SK-N-SH (cell line): ENCODE data around the gene CCDC102B. TPM values are rescaled to one million over a fixed set of nuclear protein-coding genes. Genes with fewer than 3 reads are reported as not detected.

Source experiments
- CTCF ChIA-PET: fragments of 300-600, 350-600 bp; formaldehyde crosslinking; extraction: SDS; loops from one replicate; lab custom pipeline; 2021; lab: Yijun Ruan, JAX
- POLR2A ChIA-PET: fragments of 350-600 bp; sonication (Branson Sonifier 250); formaldehyde crosslinking; extraction: SDS; loops from one replicate; lab custom pipeline; 2020; ENCODE audit warnings: antibody characterized with exemption, inconsistent platforms; lab: Yijun Ruan, JAX
- DNase-seq: peaks from one replicate; pipeline ENCODE4 v3.0.0; 2012
- H2AFZ ChIP-seq: fragments of 200-600 bp; sonication (generic); 2 replicates; pipeline ENCODE4 v1.8.1; 2016; ENCODE audit warnings: antibody characterized with exemption, mild to moderate bottlenecking, low read depth
- H3F3A ChIP-seq: fragments of 200-600 bp; sonication (generic); replicated peaks from 2 replicates; pipeline ENCODE3; 2016; ENCODE audit warnings: antibody characterized with exemption, mild to moderate bottlenecking; ENCODE audit not compliant: insufficient read depth
- H3K27ac ChIP-seq, 2 experiments: fragments of 200-500 bp in 1 of 2; fragments of 200-600 bp in 1 of 2; sonication (Bioruptor generic) in 1 of 2; sonication (generic), shearing (Covaris generic) in 1 of 2; 2 replicates each; pipeline versions ENCODE4 v1.5.1 to v1.6.1; 2014 to 2016; ENCODE audit warnings: low read depth in 2 of 2, inconsistent platforms in 1 of 2, low read length in 1 of 2, mild to moderate bottlenecking in 1 of 2, mixed read lengths in 1 of 2
- H3K27me3 ChIP-seq: fragments of 200-600 bp; sonication (generic), shearing (Covaris generic); 2 replicates; pipeline ENCODE4 v1.6.1; 2016; ENCODE audit warnings: mixed run types; ENCODE audit not compliant: insufficient read depth
- H3K36me3 ChIP-seq, 2 experiments: fragments of 200-500 bp in 1 of 2; fragments of 200-600 bp in 1 of 2; sonication (Bioruptor generic) in 1 of 2; sonication (generic) in 1 of 2; replicated peaks in 1 of 2; 2 replicates each; pipeline versions ENCODE3 to v1.5.1; 2014 to 2016; ENCODE audit warnings: low read length in 1 of 2, mild to moderate bottlenecking in 1 of 2; ENCODE audit not compliant: insufficient read depth in 2 of 2, control insufficient read depth in 1 of 2
- H3K4me1 ChIP-seq, 2 experiments: fragments of 200-500 bp in 1 of 2; fragments of 200-600 bp in 1 of 2; sonication (Bioruptor generic) in 1 of 2; sonication (generic), shearing (Covaris generic) in 1 of 2; 2 replicates each; pipeline versions ENCODE4 v1.5.1 to v1.6.1; 2014 to 2016; ENCODE audit warnings: low read depth in 1 of 2, low read length in 1 of 2, mixed run types in 1 of 2; ENCODE audit not compliant: insufficient read depth in 2 of 2, control insufficient read depth in 1 of 2
- H3K4me2 ChIP-seq: fragments of 200-600 bp; sonication (generic), shearing (Covaris generic); 2 replicates; pipeline ENCODE4 v1.6.1; 2017; ENCODE audit warnings: mixed run types
- H3K4me3 ChIP-seq, 2 experiments: fragments of 200-500 bp in 1 of 2; fragments of 200-600 bp in 1 of 2; sonication (Bioruptor generic) in 1 of 2; sonication (generic), shearing (Covaris generic) in 1 of 2; 2 replicates each; pipeline versions ENCODE4 v1.5.1 to v1.8.1; 2014 to 2016; ENCODE audit warnings: low read depth in 2 of 2, inconsistent platforms in 1 of 2, low read length in 1 of 2, mild to moderate bottlenecking in 1 of 2, mixed read lengths in 1 of 2, moderate library complexity in 1 of 2
- H3K79me2 ChIP-seq: fragments of 200-600 bp; sonication (generic); 2 replicates; pipeline ENCODE4 v1.8.1; 2017; ENCODE audit warnings: mild to moderate bottlenecking; ENCODE audit not compliant: insufficient read depth
- H3K9ac ChIP-seq: fragments of 200-600 bp; sonication (generic); 2 replicates; pipeline ENCODE4 v1.6.1; 2017; ENCODE audit warnings: mixed run types
- H3K9me2 ChIP-seq: fragments of 200-600 bp; sonication (generic); 2 replicates; pipeline ENCODE4 v1.6.1; 2017; ENCODE audit warnings: mixed run types
- H3K9me3 ChIP-seq: fragments of 200-600 bp; sonication (generic); 2 replicates; pipeline ENCODE4 v1.6.1; 2017; ENCODE audit warnings: mixed run types, mild to moderate bottlenecking, moderate library complexity
- H4K20me1 ChIP-seq: fragments of 200-600 bp; sonication (generic); 2 replicates; pipeline ENCODE4 v1.6.1; 2017; ENCODE audit warnings: mild to moderate bottlenecking, mixed run types; ENCODE audit not compliant: insufficient read depth
- CHD2 ChIP-seq: fragments of 150-350 bp; IDR thresholded peaks from 2 replicates; pipeline ENCODE4 v1.6.1; 2018; ENCODE audit warnings: low read length; ENCODE audit not compliant: partially characterized antibody
- CTCF ChIP-seq: fragments of 200-600 bp; sonication (generic); IDR thresholded peaks from 2 replicates; pipeline ENCODE4 v1.6.1; 2017; ENCODE audit warnings: antibody characterized with exemption, mild to moderate bottlenecking, moderate library complexity
- FOSL2 ChIP-seq: IDR thresholded peaks from 2 replicates; pipeline ENCODE4 v1.4.0; 2012; ENCODE audit warnings: low read depth, mild to moderate bottlenecking, moderate library complexity, borderline replicate concordance
- FOXJ3 ChIP-seq: sonication (generic); formaldehyde crosslinking; IDR thresholded peaks from 2 replicates; pipeline ENCODE4 v1.5.1; 2020; ENCODE audit warnings: mild to moderate bottlenecking, missing genetic modification reagents
- FOXM1 ChIP-seq: IDR thresholded peaks from 2 replicates; pipeline ENCODE4 v1.4.0; 2012; ENCODE audit warnings: low read depth, mild to moderate bottlenecking
- IRF3 ChIP-seq: fragments of 150-350 bp; IDR thresholded peaks from 2 replicates; pipeline ENCODE4 v1.6.1; 2016; ENCODE audit warnings: mild to moderate bottlenecking, low read depth, low read length
- JUND ChIP-seq: IDR thresholded peaks from 2 replicates; pipeline ENCODE4 v1.4.0; 2012
- MEF2A ChIP-seq: IDR thresholded peaks from 2 replicates; pipeline ENCODE4 v1.4.0; 2012; ENCODE audit warnings: low read depth, borderline replicate concordance
- MXI1 ChIP-seq: IDR thresholded peaks from 2 replicates; pipeline ENCODE4 v1.6.1; 2012; ENCODE audit warnings: mild to moderate bottlenecking, low read depth, low read length, improper control_type of control experiment
- PBX3 ChIP-seq: IDR thresholded peaks from 2 replicates; pipeline ENCODE4; 2012
- RAD21 ChIP-seq: IDR thresholded peaks from 2 replicates; pipeline ENCODE4 v1.6.1; 2012; ENCODE audit warnings: mild to moderate bottlenecking, low read length
- RCOR1 ChIP-seq: fragments of 150-350 bp; IDR thresholded peaks from 2 replicates; pipeline ENCODE4 v1.6.1; 2017; ENCODE audit warnings: antibody characterized with exemption, low read length
- RFX5 ChIP-seq: IDR thresholded peaks from 2 replicates; pipeline ENCODE4 v1.6.1; 2012; ENCODE audit warnings: mild to moderate bottlenecking, improper control_type of control experiment, low read length
- SIN3A ChIP-seq: IDR thresholded peaks from 2 replicates; pipeline ENCODE4 v1.6.1; 2012; ENCODE audit warnings: low read depth, mild to moderate bottlenecking, low read length, moderate library complexity, borderline replicate concordance
- USF2 ChIP-seq: fragments of 150-350 bp; IDR thresholded peaks from 2 replicates; pipeline ENCODE4 v1.6.1; 2017; ENCODE audit warnings: antibody characterized with exemption, low read length, low read depth, borderline replicate concordance
- ZBTB33 ChIP-seq: IDR thresholded peaks from 2 replicates; pipeline ENCODE4 v1.4.0; 2012; ENCODE audit warnings: low read depth, borderline replicate concordance
- WGBS: methylation state at CpG from one replicate; pipeline ENCODE4 v1.1.6; 2017; ENCODE audit warnings: low lambda C conversion rate; 5-methylcytosine and 5-hydroxymethylcytosine counted together
- polyA plus RNA-seq, 3 experiments: library from polyadenylated mRNA; depleted of rRNA; stranded (reverse); fragments of >200 nt; gene quantifications; 2 replicates each; pipeline ENCODE4 v1.2.3, GENCODE V29; 2012

Gene CCDC102B
- polyA plus RNA-seq, 1 of the 3 experiments (the other 2 are of a cell fraction), result 2.0 TPM

- H3K9me3 ChIP-seq, result no peaks in the 10 kb centered on the region
- H3K9me2 ChIP-seq, result no peaks in the 10 kb centered on the region
- no peaks in the 10 kb centered on the region for H3K36me3 ChIP-seq
- TF ChIP-seq FOXM1, result no peak
- TF ChIP-seq MEF2A, result no peak
- no peak for TF ChIP-seq PBX3
- TF ChIP-seq RCOR1, result no peak
- TF ChIP-seq SIN3A, result no peak
- TF ChIP-seq MXI1, result no peak
- TF ChIP-seq ZBTB33, result no peak
- no peak for TF ChIP-seq FOXJ3 (CRISPR knock-in tag)
- no peak for TF ChIP-seq USF2
- no peak for TF ChIP-seq IRF3
- no peak for TF ChIP-seq CHD2
- no peak for TF ChIP-seq RAD21
- no peak for TF ChIP-seq FOSL2
- no peak for TF ChIP-seq RFX5
- no peak for TF ChIP-seq JUND
- TF ChIP-seq CTCF, result no peak
- H4K20me1 ChIP-seq, result no peaks in the 10 kb centered on the region
- H3F3A ChIP-seq, result no peaks in the 10 kb centered on the region
- 87% methylated on average over 2 of the region's 2 CpGs for WGBS
- no peak for DNase-seq
- H3K79me2 ChIP-seq, result no peaks in the 10 kb centered on the region
- ChIA-PET POLR2A (no interaction called here), CTCF (interaction anchor here (0.7 to 1.2 kb wide), 2 partner anchors 10 to 1035 kb away, joined by 3 read pairs; no protein-coding TSS in a partner anchor)
- no peak overlapping the region for H3K4me2 ChIP-seq
- no peak overlapping the region for H3K27ac ChIP-seq
- no peak overlapping the region for H2AFZ ChIP-seq
- no peaks in the 10 kb centered on the region for H3K27me3 ChIP-seq
- no peak overlapping the region for H3K9ac ChIP-seq
- H3K4me1 ChIP-seq, result peaks cover 0 to 2% of the 10 kb centered on the region in 2 experiments; a peak in 1 of 4 replicates
- no peak overlapping the region for H3K4me3 ChIP-seq
Observed at GRCh38 chr18:68791801-68792200, 6.1 kb upstream of the CCDC102B start.
